ENCODE data around the gene NPHP4. TPM values are rescaled to one million over a fixed set of nuclear protein-coding genes. Genes with fewer than 3 reads are reported as not detected.
A peak's percentile ranks its signal among the peaks of the same experiment; 100 is the strongest.

Gene NPHP4
- total and polyA plus RNA-seq, 9 of the 15 experiments (the other 6 are each of a cell fraction or from before 2014, with no cell fraction given), result 0.52 to 26.2 (median 6.7) TPM

GRCh38 chr1:5845376-5845775 is 146.8 kb downstream of the NPHP4 start (continued):
- TF ChIP-seq ZBTB49 (CRISPR knock-in tag; IDR thresholded peaks at IDR 0.05; ENCODE audit: borderline replicate concordance) (no peak), MECOM (CRISPR knock-in tag; IDR thresholded peaks at IDR 0.05) (no peak), EP400 (IDR thresholded peaks at IDR 0.05) (no peak), ZNF511 (CRISPR knock-in tag; IDR thresholded peaks at IDR 0.05) (no peak), ZNF584 (CRISPR knock-in tag; IDR thresholded peaks at IDR 0.05; ENCODE audit: low read depth) (no peak)

GRCh38 chr1:5844442-5844841 is 147.8 kb downstream of the NPHP4 start:
- intact Hi-C loops (cut with micrococcal nuclease), result no loop called here
- peaks cover 0 to 4% of the 10 kb centered on the region in 2 experiments; a peak in 1 of 5 replicates for H3K4me1 ChIP-seq (replicated peaks in 1 of 2; ENCODE audit: control insufficient read depth in 2 of 2, insufficient read depth in 2 of 2, low read length in 2 of 2)
- POLR2A ChIA-PET, result interaction anchor here (0.6 kb wide), 1 partner anchor 201 kb away, joined by 3 read pairs; no protein-coding TSS in a partner anchor

More at GRCh38 chr1:5844442-5844841, 147.8 kb downstream of the NPHP4 start:
- ATAC-seq, result no peak
- no peak overlapping the region for H2AFZ ChIP-seq (ENCODE audit: low read depth, low read length)
- no peak for DNase-seq (ENCODE audit: extremely low read depth in 1 of 4, low spot score in 3 of 4)
- H3K27ac ChIP-seq (ENCODE audit: extremely low read depth, low read depth, low read length), result no peak overlapping the region
- no peaks in the 10 kb centered on the region for H3K9me3 ChIP-seq (replicated peaks; ENCODE audit: control insufficient read depth, insufficient read depth, low read depth, low read length)
- H4K20me1 ChIP-seq (replicated peaks; ENCODE audit: control insufficient read depth, insufficient read depth, low read length), result peaks cover 40% of the 10 kb centered on the region
- WGBS (ENCODE audit: insufficient coverage, low coverage, missing lambda C conversion rate), result 4% methylated on average over 11 of the region's 14 CpGs
- no peaks in the 10 kb centered on the region for H3K79me2 ChIP-seq (ENCODE audit: control insufficient read depth, insufficient read depth, low read length)
- in situ Hi-C loops (cut with MboI), result no loop called here
- no TSS peak for BruUV-seq (replicated peaks)
- H3K27me3 ChIP-seq (ENCODE audit: control insufficient read depth in 2 of 2, insufficient read depth in 2 of 2, low read length in 2 of 2), result peaks cover 21 to 80% of the 10 kb centered on the region in 2 experiments; a peak in 3 of 5 replicates
- H3K4me3 ChIP-seq, result no peak overlapping the region
- no peak overlapping the region for H3K4me2 ChIP-seq (ENCODE audit: insufficient read depth, low read length)
- H3K36me3 ChIP-seq (ENCODE audit: control insufficient read depth, insufficient read depth, low read length), result no peaks in the 10 kb centered on the region
- TF ChIP-seq POLR2AphosphoS5 (IDR thresholded peaks at IDR 0.05; ENCODE audit: control insufficient read depth, insufficient read depth, low read depth, low read length) (no peak), ZNF134 (CRISPR knock-in tag; conservative IDR thresholded peaks at IDR 0.05) (peak; percentile 98), MTA1 (IDR thresholded peaks at IDR 0.05; ENCODE audit: borderline replicate concordance) (no peak)
- CTCF ChIA-PET (ENCODE audit: low intra/inter-chr PET ratio), result no interaction called here
- peaks cover 3% of the 10 kb centered on the region for H3K9me1 ChIP-seq (ENCODE audit: control insufficient read depth, insufficient read depth, low read length)
- FAIRE-seq, result no peak
- H3K9ac ChIP-seq (ENCODE audit: insufficient read depth in 1 of 2, low read depth in 2 of 2, low read length in 2 of 2), result no peak overlapping the region
